Esophagus muscularis mucosa (tissue), 4 donors: Measurements from ENCODE around the gene ZNF521.

Experiments
- CTCF ChIP-seq, 3 experiments: fragments of 200-600 bp in 2 of 3; fragments of 450-650 bp in 1 of 3; sonication (generic) in 2 of 3; IDR thresholded peaks; one replicate each; pipeline ENCODE4 v1.5.1; 2017 to 2019; ENCODE audit warnings: antibody characterized with exemption in 3 of 3, mild to moderate bottlenecking in 2 of 3, moderate library complexity in 1 of 3
- EP300 ChIP-seq: sonication (generic); formaldehyde crosslinking; IDR thresholded peaks from one replicate; pipeline ENCODE4 v1.6.1; 2017; ENCODE audit warnings: antibody characterized with exemption
- POLR2A ChIP-seq: fragments of 450-650 bp; IDR thresholded peaks from one replicate; pipeline ENCODE4 v1.6.1; 2017; ENCODE audit warnings: antibody characterized with exemption, moderate library complexity, mild to moderate bottlenecking, low read depth
- POLR2AphosphoS5 ChIP-seq, 2 donors: sonication (generic); formaldehyde crosslinking; IDR thresholded peaks; one replicate each; pipeline ENCODE4 v1.6.1; 2017; ENCODE audit warnings: antibody characterized with exemption in 2 of 2

GRCh38 chr18:25210622-25211021, 141.3 kb downstream of the ZNF521 start:
- no peak for TF ChIP-seq CTCF (IDR thresholded peaks at IDR 0.05)
- no peak for TF ChIP-seq POLR2AphosphoS5 (IDR thresholded peaks at IDR 0.05)
- no peak for TF ChIP-seq EP300
- no peak for TF ChIP-seq POLR2A
